Measurements from ENCODE around the gene ARMH4. TPM values are rescaled to one million over a fixed set of nuclear protein-coding genes. Genes with fewer than 3 reads are reported as not detected.

ARMH4 gene
- total and polyA plus RNA-seq, 10 of the 15 experiments (the other 5 are each of a cell fraction or from before 2014, with no cell fraction given) = 0.50 to 0.97 (median 0.60) TPM; not detected in 7

GRCh38 chr14:58167057-58167456, 15.0 kb upstream of the ARMH4 start (continued):
- TF ChIP-seq ZBTB40 (IDR thresholded peaks at IDR 0.05; ENCODE audit: borderline replicate concordance) (no peak), YBX1 (IDR thresholded peaks at IDR 0.05) (no peak)

- FAIRE-seq (peak; percentile 66), ATAC-seq (peak; percentile 87), DNase-seq (ENCODE audit: low read depth, low spot score) (no peak)
- intact Hi-C loops (cut with micrococcal nuclease; ENCODE audit: unreplicated experiment) (loop anchor here (1.0 kb wide), 1 partner anchor 58 kb away; no protein-coding TSS in a partner anchor), in situ Hi-C loops (cut with MboI) (no loop called here)
- H3K36me3 ChIP-seq (ENCODE audit: control insufficient read depth in 2 of 2, insufficient read depth in 2 of 2, low read length in 1 of 2) = no peaks in the 10 kb centered on the region
- TF ChIP-seq CTCF (IDR thresholded peaks at IDR 0.05 in 2 of 3, conservative IDR thresholded peaks at IDR 0.05 in 1 of 3; ENCODE audit: control insufficient read depth in 2 of 3, extremely low read depth in 1 of 3, insufficient read depth in 1 of 3, low read depth in 3 of 3, low read length in 3 of 3) = peak; percentile 85 to 89 (median 85)
- no peak for TF ChIP-seq SMAD1 (IDR thresholded peaks at IDR 0.05; ENCODE audit: low read depth, partially characterized antibody)
- TF ChIP-seq IRF4 (IDR thresholded peaks at IDR 0.05; ENCODE audit: low read depth, low read length) = 0 out of 2 replicates have a peak, but pooled peaks have one; percentile 30
- TF ChIP-seq RUNX3 (IDR thresholded peaks at IDR 0.05; ENCODE audit: low read length) = peak; percentile 51
- peak; percentile 59 for TF ChIP-seq RAD21 (IDR thresholded peaks at IDR 0.05; ENCODE audit: insufficient read depth, low read depth, low read length)
- TF ChIP-seq SMC3 (IDR thresholded peaks at IDR 0.05; ENCODE audit: borderline replicate concordance, low read length) = peak; percentile 59; the same call in 1 of the 2 replicates
- H2AFZ ChIP-seq (ENCODE audit: control insufficient read depth, low read depth, low read length) = no peak overlapping the region
- no TSS peak for BruUV-seq (replicated peaks)
- H3K9me3 ChIP-seq (replicated peaks; ENCODE audit: control insufficient read depth, insufficient read depth, low read length) = no peaks in the 10 kb centered on the region
- H3K79me2 ChIP-seq (ENCODE audit: control insufficient read depth, insufficient read depth, low read length) = no peaks in the 10 kb centered on the region
- H3K27me3 ChIP-seq (replicated peaks in 1 of 2; ENCODE audit: control insufficient read depth in 2 of 2, insufficient read depth in 2 of 2, low read length in 1 of 2) = no peaks in the 10 kb centered on the region
- POLR2A ChIA-PET = no interaction called here
- WGBS (ENCODE audit: insufficient coverage, insufficient replicate concordance, low lambda C conversion rate, missing lambda C conversion rate) = under 1% methylated on average over 10 of the region's 10 CpGs
- SMC1A ChIA-PET (ENCODE audit: uncharacterized antibody, unreplicated experiment) = interaction anchor here (2.0 kb wide), 1 partner anchor 57 kb away, joined by 9 read pairs; no protein-coding TSS in a partner anchor
- no peak overlapping the region for H3K27ac ChIP-seq (ENCODE audit: control insufficient read depth, insufficient read depth)
- no peaks in the 10 kb centered on the region for H3K4me1 ChIP-seq (ENCODE audit: control insufficient read depth, insufficient read depth, low read length)
- RAD21 ChIA-PET (ENCODE audit: unreplicated experiment) = no interaction called here
- CTCF ChIA-PET = interaction anchor here (0.7 to 2.6 kb wide), 8 partner anchors 8 to 282 kb away, joined by 3 to 13 read pairs (median 4); partner anchors contain the start of gene ACTR10
- H4K20me1 ChIP-seq (ENCODE audit: control insufficient read depth, insufficient read depth) = no peaks in the 10 kb centered on the region
- H3K4me3 ChIP-seq = no peak overlapping the region
- H3K9ac ChIP-seq (ENCODE audit: control insufficient read depth, insufficient read depth, low read length) = no peak overlapping the region
- no peak overlapping the region for H3K4me2 ChIP-seq (ENCODE audit: control insufficient read depth, insufficient read depth)
These were observed 14.3 kb upstream of the ARMH4 start for GRCh38 chr14:58166005-58166983.
